ENCODE measurements around the gene HK1.

- TF ChIP-seq BCL6B (tag by site-specific recombination; IDR thresholded peaks at IDR 0.05) = no peak
- TF ChIP-seq CTCF (tag by site-specific recombination; IDR thresholded peaks at IDR 0.05) = no peak
- TF ChIP-seq OVOL3 (tag by site-specific recombination; IDR thresholded peaks at IDR 0.05) = no peak
- no peak for TF ChIP-seq ZEB2 (tag by site-specific recombination; IDR thresholded peaks at IDR 0.05)
- no peak for TF ChIP-seq REPIN1 (tag by site-specific recombination; IDR thresholded peaks at IDR 0.05; ENCODE audit: low read depth)
- TF ChIP-seq ZNF2 (tag by site-specific recombination; IDR thresholded peaks at IDR 0.05) = no peak
- TF ChIP-seq YY1 (tag by site-specific recombination; IDR thresholded peaks at IDR 0.05) = no peak
- no peak for TF ChIP-seq ZFP37 (tag by site-specific recombination; IDR thresholded peaks at IDR 0.05)
Measured at GRCh38 chr10:69438536-69439349, 160.4 kb downstream of the HK1 start.

Measured in HEK293 (cell line).